HEK293 (cell line): ENCODE results near the gene ATP7B.

ENCODE experiments used
- CTCF ChIA-PET: fragments of 350-600 bp; formaldehyde crosslinking; extraction: SDS; loops from one replicate; lab custom pipeline; 2021; ENCODE audit warnings: antibody characterized with exemption; lab: Yijun Ruan, JAX
- POLR2A ChIA-PET: fragments of 300-600 bp; formaldehyde crosslinking; extraction: SDS; loops from one replicate; lab custom pipeline; 2020; ENCODE audit warnings: antibody characterized with exemption, inconsistent platforms; lab: Yijun Ruan, JAX
- H3K27ac ChIP-seq: fragments of 200-500 bp; sonication (Bioruptor generic); 2 replicates; pipeline ENCODE4 v1.5.1; 2014; ENCODE audit warnings: low read depth, low read length, control low read depth, inconsistent platforms; ENCODE audit errors: extremely low read depth
- H3K36me3 ChIP-seq, 2 experiments: fragments of 200-500 bp in 1 of 2; sonication (Bioruptor generic) in 1 of 2; 1 replicate in 1 of 2; 2 replicates in 1 of 2; pipeline ENCODE4 v1.5.1; 2014 to 2017; ENCODE audit warnings: inconsistent platforms in 2 of 2, low read length in 2 of 2; ENCODE audit not compliant: control insufficient read depth in 2 of 2, insufficient read depth in 1 of 2
- H3K4me1 ChIP-seq: fragments of 200-500 bp; sonication (Bioruptor generic); 2 replicates; pipeline ENCODE4 v1.5.1; 2014; ENCODE audit warnings: mild to moderate bottlenecking, low read length, inconsistent platforms; ENCODE audit not compliant: control insufficient read depth, insufficient read depth
- H3K4me3 ChIP-seq: 2 replicates; pipeline ENCODE4 v1.5.1; 2011; ENCODE audit warnings: low read depth, mild to moderate bottlenecking, control low read depth, low read length, moderate library complexity
- H3K9me3 ChIP-seq: fragments of 200-500 bp; sonication (Bioruptor generic); 2 replicates; pipeline ENCODE4 v1.5.1; 2014; ENCODE audit warnings: low read depth, low read length, inconsistent platforms; ENCODE audit not compliant: control insufficient read depth, insufficient read depth
- CTCF ChIP-seq: fragments of 450-650 bp; formaldehyde crosslinking; IDR thresholded peaks from 2 replicates; pipeline ENCODE4 v1.5.1; 2016; ENCODE audit warnings: missing biosample characterization, missing genetic modification characterization
- EGR2 ChIP-seq: fragments of 450-650 bp; formaldehyde crosslinking; IDR thresholded peaks from 2 replicates; pipeline ENCODE4 v1.5.1; 2016; ENCODE audit warnings: low read depth, missing biosample characterization, missing genetic modification characterization
- FEZF1 ChIP-seq: fragments of 450-650 bp; formaldehyde crosslinking; IDR thresholded peaks from 2 replicates; pipeline ENCODE4 v1.5.1; 2016; ENCODE audit warnings: missing biosample characterization, missing genetic modification characterization
- GLI4 ChIP-seq: fragments of 450-650 bp; formaldehyde crosslinking; IDR thresholded peaks from 2 replicates; pipeline ENCODE4 v1.5.1; 2016; ENCODE audit warnings: missing biosample characterization, missing genetic modification characterization
- INSM2 ChIP-seq: fragments of 450-650 bp; formaldehyde crosslinking; IDR thresholded peaks from 2 replicates; pipeline ENCODE4 v1.5.1; 2016; ENCODE audit warnings: missing biosample characterization, missing genetic modification characterization
- PRDM2 ChIP-seq: fragments of 450-650 bp; formaldehyde crosslinking; IDR thresholded peaks from 2 replicates; pipeline ENCODE4 v1.5.1; 2016; ENCODE audit warnings: missing biosample characterization, missing genetic modification characterization, borderline replicate concordance
- ZBTB49 ChIP-seq: fragments of 450-650 bp; formaldehyde crosslinking; IDR thresholded peaks from 2 replicates; pipeline ENCODE4 v1.5.1; 2016; ENCODE audit warnings: missing biosample characterization, missing genetic modification characterization, low read depth
- ZBTB7A ChIP-seq: fragments of 450-650 bp; formaldehyde crosslinking; IDR thresholded peaks from 2 replicates; pipeline ENCODE4 v1.5.1; 2016; ENCODE audit warnings: low read depth, missing biosample characterization, missing genetic modification characterization
- ZFP3 ChIP-seq: fragments of 450-650 bp; formaldehyde crosslinking; IDR thresholded peaks from 2 replicates; pipeline ENCODE4 v1.5.1; 2016; ENCODE audit warnings: low read depth, missing biosample characterization, missing genetic modification characterization
- ZIC2 ChIP-seq: fragments of 450-650 bp; formaldehyde crosslinking; IDR thresholded peaks from 2 replicates; pipeline ENCODE4 v1.5.1; 2016; ENCODE audit warnings: missing biosample characterization, missing genetic modification characterization
- ZNF10 ChIP-seq: fragments of 450-650 bp; formaldehyde crosslinking; IDR thresholded peaks from 2 replicates; pipeline ENCODE4 v1.5.1; 2017; ENCODE audit warnings: missing biosample characterization, missing genetic modification characterization
- ZNF112 ChIP-seq: fragments of 450-650 bp; formaldehyde crosslinking; IDR thresholded peaks from 2 replicates; pipeline ENCODE4 v1.5.0; 2017; ENCODE audit warnings: missing biosample characterization, missing genetic modification characterization
- ZNF274 ChIP-seq, 2 experiments: fragments of 200-500 bp in 1 of 2; fragments of 450-650 bp in 1 of 2; sonication (Bioruptor generic) in 1 of 2; formaldehyde crosslinking in 1 of 2; IDR thresholded peaks; 2 replicates each; pipeline versions ENCODE4 v1.5.1 to v1.6.1; 2014 to 2016; ENCODE audit warnings: borderline replicate concordance in 1 of 2, inconsistent platforms in 1 of 2, low read length in 1 of 2, missing biosample characterization in 1 of 2, missing genetic modification characterization in 1 of 2
- ZNF324 ChIP-seq: fragments of 450-650 bp; formaldehyde crosslinking; IDR thresholded peaks from 2 replicates; pipeline ENCODE4 v1.5.1; 2016; ENCODE audit warnings: missing biosample characterization, missing genetic modification characterization
- ZNF37A ChIP-seq: fragments of 450-650 bp; IDR thresholded peaks from 2 replicates; pipeline ENCODE4 v1.5.1; 2018; ENCODE audit warnings: missing biosample characterization, missing genetic modification characterization
- ZNF433 ChIP-seq: fragments of 450-650 bp; formaldehyde crosslinking; IDR thresholded peaks from 2 replicates; pipeline ENCODE4 v1.5.1; 2016; ENCODE audit warnings: missing biosample characterization, missing genetic modification characterization, low read depth
- ZNF654 ChIP-seq: fragments of 450-650 bp; formaldehyde crosslinking; IDR thresholded peaks from 2 replicates; pipeline ENCODE4 v1.5.1; 2016; ENCODE audit warnings: low read depth, missing biosample characterization, missing genetic modification characterization
- ZNF660 ChIP-seq: fragments of 450-650 bp; IDR thresholded peaks from 2 replicates; pipeline ENCODE4 v1.5.1; 2018; ENCODE audit warnings: missing biosample characterization, mild to moderate bottlenecking, missing genetic modification characterization
- ZNF701 ChIP-seq: fragments of 450-650 bp; formaldehyde crosslinking; IDR thresholded peaks from 2 replicates; pipeline ENCODE4 v1.5.1; 2016; ENCODE audit warnings: missing biosample characterization, missing genetic modification characterization
- ZNF76 ChIP-seq: fragments of 450-650 bp; formaldehyde crosslinking; IDR thresholded peaks from 2 replicates; pipeline ENCODE4; 2016; ENCODE audit warnings: low read depth, missing biosample characterization, missing genetic modification characterization, borderline replicate concordance

ATP7B gene

GRCh38 chr13:51900471-51900870, 110.8 kb downstream of the ATP7B start:
- Histone ChIP-seq H3K4me1 (no peaks in the 10 kb centered on the region), H3K27ac (no peak overlapping the region)
- CTCF ChIA-PET: no interaction called here
- TF ChIP-seq FEZF1 (tag by site-specific recombination): no peak
- TF ChIP-seq ZFP3 (tag by site-specific recombination): no peak
- TF ChIP-seq ZBTB49 (tag by site-specific recombination): no peak
- no peak for TF ChIP-seq ZNF76 (tag by site-specific recombination)
- no peak for TF ChIP-seq ZBTB7A
- TF ChIP-seq ZNF654 (tag by site-specific recombination): no peak
- TF ChIP-seq ZNF37A: no peak
- TF ChIP-seq INSM2 (tag by site-specific recombination): no peak
- TF ChIP-seq ZNF324 (tag by site-specific recombination): no peak
- no peak for TF ChIP-seq ZNF701
- TF ChIP-seq ZNF274 (IDR thresholded peaks at IDR 0.05; ENCODE audit: low read length): no peak
- TF ChIP-seq ZNF274 (tag by site-specific recombination; IDR thresholded peaks at IDR 0.05; ENCODE audit: borderline replicate concordance): no peak
- no peak for TF ChIP-seq EGR2 (tag by site-specific recombination)
- no peak for TF ChIP-seq ZNF433 (tag by site-specific recombination)
- TF ChIP-seq ZNF660: no peak
- TF ChIP-seq, all 188 proteins: peak for 0
- POLR2A ChIA-PET: no interaction called here
- no peaks in the 10 kb centered on the region for H3K9me3 ChIP-seq
- H3K36me3 ChIP-seq: no peaks in the 10 kb centered on the region
- H3K4me3 ChIP-seq: no peak overlapping the region

GRCh38 chr13:51895906-51896888, 115.1 kb downstream of the ATP7B start:
- TF ChIP-seq ZNF112 (tag by site-specific recombination) (no peak), ZNF654 (tag by site-specific recombination) (peak; percentile 59), GLI4 (no peak), ZIC2 (tag by site-specific recombination) (peak; percentile 16; the same call in 1 of the 2 replicates), PRDM2 (tag by site-specific recombination) (no peak), ZNF10 (no peak), CTCF (peak; percentile 59)
- no peak overlapping the region for H3K27ac ChIP-seq
- H3K9me3 ChIP-seq: no peaks in the 10 kb centered on the region
- no peaks in the 10 kb centered on the region for H3K4me1 ChIP-seq
- CTCF ChIA-PET: interaction anchor here (0.7 to 3.6 kb wide), 11 partner anchors 9 to 305 kb away, joined by 3 to 26 read pairs (median 4); partner anchors contain the start of gene NEK5
- H3K4me3 ChIP-seq: no peak overlapping the region
- no peaks in the 10 kb centered on the region for H3K36me3 ChIP-seq
- POLR2A ChIA-PET: no interaction called here
